Esophagus muscularis mucosa (tissue), 4 donors: ENCODE results near the gene ROBO4.

ENCODE experiments used
- EP300 ChIP-seq: sonication (generic); formaldehyde crosslinking; IDR thresholded peaks from one replicate; pipeline ENCODE4 v1.6.1; 2017; ENCODE audit warnings: antibody characterized with exemption
- POLR2A ChIP-seq: fragments of 450-650 bp; IDR thresholded peaks from one replicate; pipeline ENCODE4 v1.6.1; 2017; ENCODE audit warnings: antibody characterized with exemption, moderate library complexity, mild to moderate bottlenecking, low read depth
- TF ChIP-seq, protein P1 (sequence below), 3 experiments: fragments of 200-600 bp in 2 of 3; fragments of 450-650 bp in 1 of 3; sonication (generic) in 2 of 3; IDR thresholded peaks; one replicate each; pipeline ENCODE4 v1.5.1; 2017 to 2019; ENCODE audit warnings: antibody characterized with exemption in 3 of 3, mild to moderate bottlenecking in 2 of 3, moderate library complexity in 1 of 3

DNA sequence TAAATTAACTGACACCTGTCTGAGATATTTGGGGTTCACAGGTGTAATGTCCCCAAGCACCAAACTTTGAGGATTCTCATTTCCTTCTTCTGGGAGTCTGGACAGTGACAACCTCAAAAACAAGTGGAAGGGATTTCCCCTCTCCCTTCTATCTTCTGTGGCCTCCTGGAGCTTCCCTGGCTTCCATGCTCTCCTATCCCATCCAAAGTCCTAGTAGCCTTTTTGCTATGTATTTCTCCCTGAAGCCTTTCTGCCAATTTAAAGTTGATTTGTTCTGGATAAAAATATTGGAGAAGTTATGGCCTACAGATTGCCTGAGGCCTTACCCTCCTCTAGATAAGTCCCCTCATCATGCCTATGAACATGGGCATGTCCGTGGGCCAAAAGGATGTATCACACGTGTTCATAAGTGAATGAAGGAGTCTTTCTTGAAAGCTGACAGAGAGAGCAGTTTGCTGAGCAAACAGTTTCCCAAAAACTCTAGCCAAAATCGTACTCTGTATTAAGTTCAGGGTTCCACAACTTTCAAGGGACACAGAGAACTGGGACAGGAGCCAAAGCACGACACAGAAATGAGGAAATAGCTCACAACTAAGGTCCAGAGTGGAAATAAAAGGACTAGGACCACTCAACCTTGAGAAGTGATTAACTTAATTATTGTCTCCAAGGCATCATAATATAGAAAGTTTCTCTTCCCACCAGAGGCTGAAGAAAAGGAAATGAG lies 31.4 kb upstream of the ROBO4 start:
- TF ChIP-seq EP300 (no peak), POLR2A (no peak)
- TF ChIP-seq, protein P1, sequence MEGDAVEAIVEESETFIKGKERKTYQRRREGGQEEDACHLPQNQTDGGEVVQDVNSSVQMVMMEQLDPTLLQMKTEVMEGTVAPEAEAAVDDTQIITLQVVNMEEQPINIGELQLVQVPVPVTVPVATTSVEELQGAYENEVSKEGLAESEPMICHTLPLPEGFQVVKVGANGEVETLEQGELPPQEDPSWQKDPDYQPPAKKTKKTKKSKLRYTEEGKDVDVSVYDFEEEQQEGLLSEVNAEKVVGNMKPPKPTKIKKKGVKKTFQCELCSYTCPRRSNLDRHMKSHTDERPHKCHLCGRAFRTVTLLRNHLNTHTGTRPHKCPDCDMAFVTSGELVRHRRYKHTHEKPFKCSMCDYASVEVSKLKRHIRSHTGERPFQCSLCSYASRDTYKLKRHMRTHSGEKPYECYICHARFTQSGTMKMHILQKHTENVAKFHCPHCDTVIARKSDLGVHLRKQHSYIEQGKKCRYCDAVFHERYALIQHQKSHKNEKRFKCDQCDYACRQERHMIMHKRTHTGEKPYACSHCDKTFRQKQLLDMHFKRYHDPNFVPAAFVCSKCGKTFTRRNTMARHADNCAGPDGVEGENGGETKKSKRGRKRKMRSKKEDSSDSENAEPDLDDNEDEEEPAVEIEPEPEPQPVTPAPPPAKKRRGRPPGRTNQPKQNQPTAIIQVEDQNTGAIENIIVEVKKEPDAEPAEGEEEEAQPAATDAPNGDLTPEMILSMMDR (IDR thresholded peaks at IDR 0.05), result no peak
